ENCODE measurements around the gene BTBD9. TPM values are rescaled to one million over a fixed set of nuclear protein-coding genes. Genes with fewer than 3 reads are reported as not detected.

BTBD9 gene
- polyA plus RNA-seq, 1 experiment = 5.4 TPM

GRCh38 chr6:38610050-38610625 lies 29.6 kb downstream of the BTBD9 start:
- Histone ChIP-seq H3K27me3 (ENCODE audit: control insufficient read depth, insufficient read depth, low read length) (no peaks in the 10 kb centered on the region), H3K36me3 (ENCODE audit: control insufficient read depth, insufficient read depth, low read length) (no peaks in the 10 kb centered on the region), H3K4me3 (ENCODE audit: low read depth, low read length) (no peak overlapping the region)
- ChIA-PET CTCF (no interaction called here), POLR2A (no interaction called here)
- no peak for DNase-seq (ENCODE audit: low read depth)
- TF ChIP-seq, protein P1, sequence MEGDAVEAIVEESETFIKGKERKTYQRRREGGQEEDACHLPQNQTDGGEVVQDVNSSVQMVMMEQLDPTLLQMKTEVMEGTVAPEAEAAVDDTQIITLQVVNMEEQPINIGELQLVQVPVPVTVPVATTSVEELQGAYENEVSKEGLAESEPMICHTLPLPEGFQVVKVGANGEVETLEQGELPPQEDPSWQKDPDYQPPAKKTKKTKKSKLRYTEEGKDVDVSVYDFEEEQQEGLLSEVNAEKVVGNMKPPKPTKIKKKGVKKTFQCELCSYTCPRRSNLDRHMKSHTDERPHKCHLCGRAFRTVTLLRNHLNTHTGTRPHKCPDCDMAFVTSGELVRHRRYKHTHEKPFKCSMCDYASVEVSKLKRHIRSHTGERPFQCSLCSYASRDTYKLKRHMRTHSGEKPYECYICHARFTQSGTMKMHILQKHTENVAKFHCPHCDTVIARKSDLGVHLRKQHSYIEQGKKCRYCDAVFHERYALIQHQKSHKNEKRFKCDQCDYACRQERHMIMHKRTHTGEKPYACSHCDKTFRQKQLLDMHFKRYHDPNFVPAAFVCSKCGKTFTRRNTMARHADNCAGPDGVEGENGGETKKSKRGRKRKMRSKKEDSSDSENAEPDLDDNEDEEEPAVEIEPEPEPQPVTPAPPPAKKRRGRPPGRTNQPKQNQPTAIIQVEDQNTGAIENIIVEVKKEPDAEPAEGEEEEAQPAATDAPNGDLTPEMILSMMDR (IDR thresholded peaks at IDR 0.05; ENCODE audit: insufficient read depth, low read depth, low read length) = no peak

- Histone ChIP-seq H3K4me3 (ENCODE audit: low read depth, low read length) (no peak overlapping the region), H3K36me3 (ENCODE audit: control insufficient read depth, insufficient read depth, low read length) (no peaks in the 10 kb centered on the region), H3K27me3 (ENCODE audit: control insufficient read depth, insufficient read depth, low read length) (no peaks in the 10 kb centered on the region)
- CTCF ChIA-PET = no interaction called here
- POLR2A ChIA-PET = no interaction called here
- no peak for DNase-seq (ENCODE audit: low read depth)
- TF ChIP-seq, protein P1 (IDR thresholded peaks at IDR 0.05; ENCODE audit: insufficient read depth, low read depth, low read length) = no peak
Measured at GRCh38 chr6:38604700-38605099, 35.0 kb downstream of the BTBD9 start.

DNA sequence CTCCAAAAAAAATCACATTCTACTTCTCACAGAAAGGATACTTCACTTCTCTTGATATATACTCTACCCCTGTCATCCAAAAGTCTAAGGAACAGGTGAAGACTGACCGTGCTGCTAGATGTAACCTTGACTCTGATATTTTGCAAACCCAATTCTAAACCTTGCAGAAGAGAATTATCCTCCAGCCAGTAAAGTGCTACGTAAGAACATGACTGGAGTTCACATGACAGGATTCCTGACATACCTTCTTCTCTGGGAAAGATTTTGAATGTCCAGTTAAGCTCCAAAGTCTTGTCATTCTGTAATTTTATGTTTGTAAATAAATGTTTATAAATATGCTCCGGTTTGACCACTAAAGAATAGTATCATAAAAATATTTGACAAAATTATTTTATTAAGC lies 35.8 kb downstream of the BTBD9 start:
- Histone ChIP-seq H3K4me3 (ENCODE audit: low read depth, low read length) (no peak overlapping the region), H3K36me3 (ENCODE audit: control insufficient read depth, insufficient read depth, low read length) (no peaks in the 10 kb centered on the region), H3K27me3 (ENCODE audit: control insufficient read depth, insufficient read depth, low read length) (no peaks in the 10 kb centered on the region)
- ChIA-PET CTCF (interaction anchor here (0.9 kb wide), 1 partner anchor 14 kb away, joined by 3 read pairs; no protein-coding TSS in a partner anchor), POLR2A (no interaction called here)
- TF ChIP-seq, protein P1 (IDR thresholded peaks at IDR 0.05; ENCODE audit: insufficient read depth, low read depth, low read length) = no peak
- no peak for DNase-seq (ENCODE audit: low read depth)

- ChIA-PET CTCF (interaction anchor here (0.9 kb wide), 1 partner anchor 15 kb away, joined by 3 read pairs; no protein-coding TSS in a partner anchor), POLR2A (no interaction called here)
- TF ChIP-seq, protein P1 (IDR thresholded peaks at IDR 0.05; ENCODE audit: insufficient read depth, low read depth, low read length) = no peak
- no peak overlapping the region for H3K4me3 ChIP-seq (ENCODE audit: low read depth, low read length)
- H3K36me3 ChIP-seq (ENCODE audit: control insufficient read depth, insufficient read depth, low read length) = no peaks in the 10 kb centered on the region
- no peak for DNase-seq (ENCODE audit: low read depth)
- H3K27me3 ChIP-seq (ENCODE audit: control insufficient read depth, insufficient read depth, low read length) = no peaks in the 10 kb centered on the region
Measured at GRCh38 chr6:38603496-38603895, 36.2 kb downstream of the BTBD9 start.

DNA sequence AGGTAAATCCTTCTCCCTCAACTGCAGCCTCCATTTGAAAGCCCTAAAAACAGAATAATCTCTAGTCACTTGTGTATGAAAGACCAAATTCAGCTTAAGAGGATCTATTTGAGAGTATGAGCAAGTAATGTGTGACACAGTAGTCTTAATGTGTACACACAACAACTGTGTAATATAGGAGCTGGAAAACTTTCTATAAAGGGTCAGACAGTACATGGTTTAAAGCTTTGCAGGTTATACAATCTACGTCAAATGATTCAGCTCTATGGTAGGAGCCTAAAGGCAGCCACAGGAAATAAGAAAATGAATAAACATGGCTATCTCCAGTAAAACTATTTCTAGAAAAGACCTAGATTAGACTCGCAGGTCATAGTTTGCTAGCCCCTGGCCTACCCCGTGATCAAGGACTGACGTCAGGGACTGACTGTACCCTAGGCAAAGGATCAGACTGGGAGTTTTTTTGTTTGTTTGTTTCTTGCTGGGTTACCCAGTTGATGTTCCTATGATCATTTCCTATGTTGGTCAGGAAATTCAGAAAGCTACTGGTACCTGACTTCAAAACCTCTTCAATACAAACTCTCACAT lies 39.7 kb downstream of the BTBD9 start:
- Histone ChIP-seq H3K36me3 (ENCODE audit: control insufficient read depth, insufficient read depth, low read length) (no peaks in the 10 kb centered on the region), H3K27me3 (ENCODE audit: control insufficient read depth, insufficient read depth, low read length) (no peaks in the 10 kb centered on the region), H3K4me3 (ENCODE audit: low read depth, low read length) (no peak overlapping the region)
- TF ChIP-seq, protein P1 (IDR thresholded peaks at IDR 0.05; ENCODE audit: insufficient read depth, low read depth, low read length) = no peak
- DNase-seq (ENCODE audit: low read depth) = no peak
- ChIA-PET POLR2A (no interaction called here), CTCF (interaction anchor here (1.0 to 1.3 kb wide), 3 partner anchors 12 to 29 kb away, joined by 3 read pairs; no protein-coding TSS in a partner anchor)

Measured in BJ (cell line).